ENCODE measurements around the gene BNIP2.
A peak's percentile ranks its signal among the peaks of the same experiment; 100 is the strongest.
"Not testable (repeated sequence)": the region's sequence is repeated elsewhere in the genome, so short reads cannot be mapped to it uniquely, and the experiment has no call there.

BNIP2 gene

DNA sequence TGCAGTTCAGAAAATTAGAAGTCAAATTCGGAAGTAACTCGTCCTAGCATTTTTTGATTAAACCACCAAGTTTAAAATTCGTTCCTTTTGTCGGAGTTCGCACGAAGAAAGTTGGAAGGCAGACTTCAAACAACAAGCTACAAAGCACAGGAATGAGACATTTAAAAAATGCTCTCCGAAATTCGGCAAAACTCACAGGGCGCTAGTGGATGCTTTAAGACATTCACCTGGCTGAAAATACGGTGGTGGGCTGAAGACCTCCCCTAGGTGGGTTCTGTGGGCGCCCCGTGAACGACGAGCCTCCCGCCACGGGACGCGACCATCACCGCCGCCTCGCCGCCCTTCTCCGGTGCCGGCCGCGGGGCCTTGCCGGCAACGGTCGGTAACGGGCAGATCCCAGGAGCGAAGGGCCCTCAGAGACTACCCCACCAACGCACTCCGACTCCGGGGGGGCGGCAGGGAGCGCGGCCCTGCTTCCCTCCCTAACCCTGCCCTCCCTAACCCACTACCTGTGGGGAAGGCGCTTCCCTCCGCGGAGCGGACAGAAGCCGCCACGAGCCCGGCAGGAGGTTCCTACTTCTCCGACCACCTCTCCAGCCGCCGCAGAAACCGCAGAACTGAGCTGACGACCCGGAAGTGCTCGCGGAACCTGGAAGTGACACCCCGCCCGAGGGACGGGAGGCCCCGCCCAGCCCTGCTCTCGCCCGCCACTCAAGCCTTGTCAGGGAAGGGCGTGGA, 32.1 kb downstream of the BNIP2 start, which contains the start of gene GTF2A2:
TSS of gene GTF2A2 (minus strand) at position 619 of the 738 bp plus-strand sequence. CDS start 5,238 bp downstream, outside the sequence.
- TF ChIP-seq MYC (IDR thresholded peaks at IDR 0.05; ENCODE audit: low read depth, low read length) (peak; percentile 67; the same call in 1 of the 2 replicates), POLR2A (IDR thresholded peaks at IDR 0.05; ENCODE audit: extremely low read depth, insufficient read length) (peak; percentile 86)
- TF ChIP-seq, protein P1, sequence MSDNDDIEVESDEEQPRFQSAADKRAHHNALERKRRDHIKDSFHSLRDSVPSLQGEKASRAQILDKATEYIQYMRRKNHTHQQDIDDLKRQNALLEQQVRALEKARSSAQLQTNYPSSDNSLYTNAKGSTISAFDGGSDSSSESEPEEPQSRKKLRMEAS (IDR thresholded peaks at IDR 0.05; ENCODE audit: low read depth, low read length): peak; percentile 65
- TF ChIP-seq, protein P2, sequence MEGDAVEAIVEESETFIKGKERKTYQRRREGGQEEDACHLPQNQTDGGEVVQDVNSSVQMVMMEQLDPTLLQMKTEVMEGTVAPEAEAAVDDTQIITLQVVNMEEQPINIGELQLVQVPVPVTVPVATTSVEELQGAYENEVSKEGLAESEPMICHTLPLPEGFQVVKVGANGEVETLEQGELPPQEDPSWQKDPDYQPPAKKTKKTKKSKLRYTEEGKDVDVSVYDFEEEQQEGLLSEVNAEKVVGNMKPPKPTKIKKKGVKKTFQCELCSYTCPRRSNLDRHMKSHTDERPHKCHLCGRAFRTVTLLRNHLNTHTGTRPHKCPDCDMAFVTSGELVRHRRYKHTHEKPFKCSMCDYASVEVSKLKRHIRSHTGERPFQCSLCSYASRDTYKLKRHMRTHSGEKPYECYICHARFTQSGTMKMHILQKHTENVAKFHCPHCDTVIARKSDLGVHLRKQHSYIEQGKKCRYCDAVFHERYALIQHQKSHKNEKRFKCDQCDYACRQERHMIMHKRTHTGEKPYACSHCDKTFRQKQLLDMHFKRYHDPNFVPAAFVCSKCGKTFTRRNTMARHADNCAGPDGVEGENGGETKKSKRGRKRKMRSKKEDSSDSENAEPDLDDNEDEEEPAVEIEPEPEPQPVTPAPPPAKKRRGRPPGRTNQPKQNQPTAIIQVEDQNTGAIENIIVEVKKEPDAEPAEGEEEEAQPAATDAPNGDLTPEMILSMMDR (IDR thresholded peaks at IDR 0.05; ENCODE audit: low read depth, low read length): no peak
- H3K4me3 ChIP-seq (ENCODE audit: low read depth, low read length): peak within 1 kb of the TSS; percentile 93
- DNase-seq (ENCODE audit: low read depth): peak; percentile 97

DNA sequence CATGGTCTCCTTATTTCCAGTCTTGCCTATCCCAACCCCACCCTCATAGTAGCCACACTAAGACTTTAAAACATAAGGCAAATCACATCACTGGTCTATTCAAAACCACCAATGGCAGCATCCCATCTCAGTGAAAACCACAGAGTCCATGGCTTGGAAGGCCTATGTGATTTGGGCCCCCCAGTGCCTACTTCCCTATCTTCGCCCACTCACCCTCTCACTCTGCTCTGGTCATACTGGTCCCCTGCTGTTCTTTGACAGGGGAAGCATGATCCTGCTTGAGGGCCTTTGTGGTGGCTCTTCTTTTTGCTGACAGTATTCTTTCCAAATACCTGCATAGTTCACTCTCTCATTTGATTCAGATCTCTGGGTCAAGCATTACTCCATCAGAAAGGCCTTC, 35.1 kb downstream of the BNIP2 start:
- DNase-seq (ENCODE audit: low read depth): peak; percentile 35
- TF ChIP-seq, protein P1 (IDR thresholded peaks at IDR 0.05; ENCODE audit: low read depth, low read length): no peak
- TF ChIP-seq POLR2A (IDR thresholded peaks at IDR 0.05; ENCODE audit: extremely low read depth, insufficient read length): no peak
- no peak for TF ChIP-seq MYC (IDR thresholded peaks at IDR 0.05; ENCODE audit: low read depth, low read length)
- TF ChIP-seq, protein P2 (IDR thresholded peaks at IDR 0.05; ENCODE audit: low read depth, low read length): no peak
- no peak overlapping the region for H3K4me3 ChIP-seq (ENCODE audit: low read depth, low read length)

DNA sequence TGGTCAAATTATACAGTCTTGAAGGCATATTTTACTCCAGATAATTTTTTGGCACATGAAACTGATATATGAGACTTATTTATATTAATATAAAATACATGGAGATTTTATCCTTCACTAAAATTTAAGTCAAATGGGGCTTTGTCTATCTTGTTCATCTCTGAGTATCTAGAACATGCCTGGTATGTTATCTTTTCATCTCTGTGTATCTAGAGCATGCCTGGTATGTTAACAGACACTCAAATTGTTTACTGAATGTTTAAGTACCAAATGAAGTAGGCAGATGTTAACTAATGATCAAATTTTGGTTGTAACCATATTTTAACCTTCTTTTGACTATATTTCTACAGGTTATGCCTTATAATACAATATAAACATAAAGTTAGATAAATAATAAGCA, 39.5 kb downstream of the BNIP2 start:
- TF ChIP-seq, protein P1 (IDR thresholded peaks at IDR 0.05; ENCODE audit: low read depth, low read length): no peak
- TF ChIP-seq, protein P2 (IDR thresholded peaks at IDR 0.05; ENCODE audit: low read depth, low read length): no peak
- TF ChIP-seq POLR2A (IDR thresholded peaks at IDR 0.05; ENCODE audit: extremely low read depth, insufficient read length): no peak
- no peak for TF ChIP-seq MYC (IDR thresholded peaks at IDR 0.05; ENCODE audit: low read depth, low read length)
- no peak for DNase-seq (ENCODE audit: low read depth)
- no peak overlapping the region for H3K4me3 ChIP-seq (ENCODE audit: low read depth, low read length)

DNA sequence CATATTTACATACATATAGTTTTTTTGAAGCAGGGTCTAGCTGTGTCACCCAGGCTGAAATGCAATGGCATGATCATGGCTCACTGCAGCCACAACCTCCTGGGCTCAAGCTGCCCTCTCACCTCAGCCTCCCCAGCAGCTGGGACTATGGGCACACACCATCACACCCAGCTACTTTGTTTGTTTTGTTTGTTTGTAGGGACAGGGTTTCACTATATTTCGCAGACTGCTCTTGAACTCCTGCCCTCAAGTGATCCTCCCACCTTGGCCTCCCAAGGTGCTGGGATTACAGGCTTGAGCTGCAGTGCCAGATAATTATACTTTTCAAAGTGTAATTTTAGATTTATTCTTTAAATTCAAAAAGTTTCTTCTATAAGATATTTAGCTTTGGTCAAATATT, 42.0 kb downstream of the BNIP2 start:
- DNase-seq (ENCODE audit: low read depth): no peak
- no peak for TF ChIP-seq POLR2A (IDR thresholded peaks at IDR 0.05; ENCODE audit: extremely low read depth, insufficient read length)
- TF ChIP-seq, protein P2 (IDR thresholded peaks at IDR 0.05; ENCODE audit: low read depth, low read length): no peak
- TF ChIP-seq MYC (IDR thresholded peaks at IDR 0.05; ENCODE audit: low read depth, low read length): no peak
- no peak overlapping the region for H3K4me3 ChIP-seq (ENCODE audit: low read depth, low read length)

DNA sequence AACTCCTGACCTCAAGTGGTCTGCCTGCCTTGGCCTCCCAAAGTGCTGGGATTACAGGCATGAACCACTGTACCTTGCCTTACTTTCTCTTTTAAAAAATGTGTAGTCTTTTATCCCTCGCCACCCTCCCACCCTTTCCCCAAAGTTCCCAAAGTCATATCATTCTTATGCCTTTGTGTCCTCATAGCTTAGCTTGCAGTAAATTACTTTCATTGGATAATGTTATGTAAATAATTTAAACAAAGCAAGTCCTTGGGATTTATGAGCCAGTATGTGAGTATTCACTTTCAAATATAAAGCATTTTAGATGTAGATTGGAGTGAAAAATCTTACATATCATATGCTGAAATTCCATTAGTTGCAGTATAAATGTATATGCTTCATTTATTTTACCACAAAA, 42.8 kb downstream of the BNIP2 start:
- H3K4me3 ChIP-seq (ENCODE audit: low read depth, low read length): no peak overlapping the region
- no peak for DNase-seq (ENCODE audit: low read depth)
- TF ChIP-seq, protein P2 (IDR thresholded peaks at IDR 0.05; ENCODE audit: low read depth, low read length): no peak
- TF ChIP-seq, protein P1 (IDR thresholded peaks at IDR 0.05; ENCODE audit: low read depth, low read length): no peak
- no peak for TF ChIP-seq POLR2A (IDR thresholded peaks at IDR 0.05; ENCODE audit: extremely low read depth, insufficient read length)
- TF ChIP-seq MYC (IDR thresholded peaks at IDR 0.05; ENCODE audit: low read depth, low read length): no peak

DNA sequence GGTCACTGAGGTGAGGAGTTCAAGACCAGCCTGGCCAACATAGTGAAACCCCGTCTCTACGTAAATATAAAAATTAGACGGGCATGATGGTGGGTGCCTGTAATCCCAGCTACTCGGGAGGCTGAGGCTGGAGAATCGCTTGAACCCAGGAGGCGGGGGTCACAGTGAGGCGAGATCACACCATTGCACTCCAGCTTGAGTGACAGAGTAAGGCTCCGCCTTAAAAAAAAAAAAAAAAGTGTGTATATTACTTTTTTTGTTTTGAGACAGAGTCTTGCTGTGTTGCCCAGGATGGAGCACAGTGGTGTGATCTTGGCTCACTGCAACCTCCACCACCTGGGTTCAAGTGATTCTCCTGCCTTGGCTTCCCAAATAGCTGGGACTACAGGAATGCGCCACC, 43.3 kb downstream of the BNIP2 start:
- not testable (repeated sequence) for DNase-seq (ENCODE audit: low read depth); H3K4me3 ChIP-seq (ENCODE audit: low read depth, low read length)

Measured in NB4 (cell line).